GM18517 (cell line): ENCODE results near the gene ST3GAL2.
"Not testable (repeated sequence)": the region's sequence is repeated elsewhere in the genome, so short reads cannot be mapped to it uniquely, and the experiment has no call there.

Experiments
- ATAC-seq: cut with Tn5 transposase; IDR thresholded peaks from one replicate; pipeline ENCODE4 v1.9.1; 2021; ENCODE audit warnings: mild to moderate bottlenecking, moderate library complexity; ENCODE audit not compliant: unreplicated experiment

The ST3GAL2 gene

GRCh38 chr16:70418274-70418992 lies 20.5 kb downstream of the ST3GAL2 start:
- ATAC-seq, result no peak

GRCh38 chr16:70417661-70418060 lies 21.2 kb downstream of the ST3GAL2 start:
- ATAC-seq, result no peak

- peak; percentile 69 for ATAC-seq
These were observed 21.9 kb downstream of the ST3GAL2 start for GRCh38 chr16:70416748-70417616.

GRCh38 chr16:70413572-70413971 lies 25.3 kb downstream of the ST3GAL2 start:
- not testable (repeated sequence) for ATAC-seq

GRCh38 chr16:70412385-70412784 lies 26.5 kb downstream of the ST3GAL2 start:
- no peak for ATAC-seq

- ATAC-seq, result no peak
These were observed 28.2 kb downstream of the ST3GAL2 start for GRCh38 chr16:70410734-70411133.

GRCh38 chr16:70407811-70408274 lies 31.1 kb downstream of the ST3GAL2 start:
- ATAC-seq, result no peak

- ATAC-seq, result not testable (repeated sequence)
These were observed 32.8 kb downstream of the ST3GAL2 start for GRCh38 chr16:70406104-70406503.

GRCh38 chr16:70402916-70403659 lies 35.8 kb downstream of the ST3GAL2 start:
- ATAC-seq, result no peak

- ATAC-seq, result no peak
These were observed 38.9 kb downstream of the ST3GAL2 start for GRCh38 chr16:70399951-70400350.

- ATAC-seq, result no peak
These were observed 39.5 kb downstream of the ST3GAL2 start for GRCh38 chr16:70399381-70399780.

- no peak for ATAC-seq
These were observed 40.6 kb downstream of the ST3GAL2 start for GRCh38 chr16:70398177-70398743.

- ATAC-seq, result no peak
These were observed 42.5 kb downstream of the ST3GAL2 start for GRCh38 chr16:70396246-70396904.

- ATAC-seq, result no peak
These were observed 43.5 kb downstream of the ST3GAL2 start for GRCh38 chr16:70395345-70395901.

GRCh38 chr16:70394853-70395252 lies 44.0 kb downstream of the ST3GAL2 start:
- no peak for ATAC-seq

- no peak for ATAC-seq
These were observed 45.2 kb downstream of the ST3GAL2 start for GRCh38 chr16:70393662-70394061.

GRCh38 chr16:70392606-70393005 lies 46.3 kb downstream of the ST3GAL2 start:
- no peak for ATAC-seq

- no peak for ATAC-seq
These were observed 46.9 kb downstream of the ST3GAL2 start for GRCh38 chr16:70391881-70392481.

- ATAC-seq, result no peak
These were observed 47.5 kb downstream of the ST3GAL2 start for GRCh38 chr16:70391446-70391845.

GRCh38 chr16:70390774-70391173 lies 48.1 kb downstream of the ST3GAL2 start:
- no peak for ATAC-seq
